OCI-LY7 (cell line): ENCODE measurements around the gene SUCLG1. TPM values are rescaled to one million over a fixed set of nuclear protein-coding genes. Genes with fewer than 3 reads are reported as not detected.

Experiments used
- BruUV-seq: library from RNA; stranded (reverse); fragments of 400-500 nt; replicated peaks from 2 replicates; lab custom pipeline; 2021; lab: Mats Ljungman, UMichigan
- CTCF ChIA-PET: fragments of 300-600 bp; sonication (Branson Sonifier 250); formaldehyde crosslinking; loops from one replicate; lab custom pipeline; 2022; ENCODE audit warnings: antibody characterized with exemption; ENCODE audit not compliant: unreplicated experiment; lab: Charles Lee
- POLR2A ChIA-PET: fragments of 300-600 bp; sonication (Branson Sonifier 250); formaldehyde crosslinking; loops from one replicate; lab custom pipeline; 2022; ENCODE audit warnings: antibody characterized with exemption; lab: Charles Lee
- DNase-seq: peaks from one replicate; pipeline ENCODE4 v3.0.0-alpha.2; 2015; ENCODE audit warnings: low spot score
- H2AFZ ChIP-seq: fragments of 200-600 bp; sonication (generic), shearing (Covaris generic); 2 replicates; pipeline ENCODE4 v1.6.1; 2014; ENCODE audit warnings: mild to moderate bottlenecking, antibody characterized with exemption, low read length, moderate library complexity
- H3K27ac ChIP-seq: fragments of 200-600 bp; sonication (generic); 2 replicates; pipeline ENCODE4 v1.5.1; 2014; ENCODE audit warnings: mixed run types, low read depth, mild to moderate bottlenecking, moderate library complexity, low read length, inconsistent platforms; ENCODE audit not compliant: poor library complexity, severe bottlenecking
- H3K36me3 ChIP-seq: fragments of 200-600 bp; sonication (generic); 2 replicates; pipeline ENCODE4 v1.6.1; 2014; ENCODE audit warnings: mild to moderate bottlenecking, antibody characterized with exemption, low read length, moderate library complexity, mixed read lengths; ENCODE audit not compliant: insufficient read depth
- H3K4me1 ChIP-seq: fragments of 200-600 bp; sonication (generic); 2 replicates; pipeline ENCODE4 v1.5.1; 2014; ENCODE audit warnings: mild to moderate bottlenecking, low read length; ENCODE audit not compliant: insufficient read depth, poor library complexity, severe bottlenecking
- H3K4me2 ChIP-seq: fragments of 200-600 bp; sonication (generic); 2 replicates; pipeline ENCODE4 v1.6.1; 2014; ENCODE audit warnings: mild to moderate bottlenecking, low read length
- H3K4me3 ChIP-seq: fragments of 200-600 bp; sonication (generic); 2 replicates; pipeline ENCODE4 v1.5.1; 2014; ENCODE audit warnings: mild to moderate bottlenecking, low read depth, low read length; ENCODE audit not compliant: poor library complexity, severe bottlenecking
- H3K79me2 ChIP-seq: fragments of 200-600 bp; sonication (generic); 2 replicates; pipeline ENCODE4 v1.6.1; 2016; ENCODE audit warnings: low read depth, mild to moderate bottlenecking, low read length, moderate library complexity, mixed read lengths; ENCODE audit not compliant: insufficient read depth
- H3K9me2 ChIP-seq: fragments of 200-600 bp; sonication (generic); 2 replicates; pipeline ENCODE4 v1.6.1; 2016; ENCODE audit warnings: mild to moderate bottlenecking, low read length, mixed read lengths; ENCODE audit not compliant: insufficient read depth
- H3K9me3 ChIP-seq: fragments of 200-600 bp; sonication (generic); 2 replicates; pipeline ENCODE4 v1.6.1; 2014; ENCODE audit warnings: mild to moderate bottlenecking, mixed run types, low read length, mixed read lengths
- H4K20me1 ChIP-seq: fragments of 200-600 bp; sonication (generic); 2 replicates; pipeline ENCODE4 v1.6.1; 2014; ENCODE audit warnings: mild to moderate bottlenecking, antibody characterized with exemption, low read length, moderate library complexity, mixed read lengths; ENCODE audit not compliant: insufficient read depth
- EZH2phosphoT487 ChIP-seq: fragments of 200-600 bp; sonication (generic); IDR thresholded peaks from 2 replicates; pipeline ENCODE4 v1.6.1; 2018; ENCODE audit warnings: low read depth, borderline replicate concordance, mild to moderate bottlenecking, mixed run types, antibody characterized with exemption, low read length, moderate library complexity, mixed read lengths
- intact Hi-C: fragments of 100-400 bp; cut with micrococcal nuclease; formaldehyde crosslinking; loops from one replicate; pipeline ENCODE4 v1.10.0; 2022; ENCODE audit not compliant: unreplicated experiment
- total RNA-seq, 2 experiments: library from RNA; depleted of rRNA in 1 of 2; stranded (reverse); fragments of >200 nt in 1 of 2; shearing (Covaris generic) in 1 of 2; gene quantifications; 2 replicates each; pipeline ENCODE4 v1.2.3, GENCODE V29; 2014 to 2022
- TF ChIP-seq, protein P1 (sequence below): fragments of 200-600 bp; sonication (generic); conservative IDR thresholded peaks from 2 replicates; pipeline ENCODE4 v1.5.1; 2014; ENCODE audit warnings: mild to moderate bottlenecking, antibody characterized with exemption, low read length, moderate library complexity, mixed read lengths

The SUCLG1 gene
- total RNA-seq, 2 experiments from 2014 or later: 50.6 to 66.4 TPM

- Histone ChIP-seq H2AFZ (no peak overlapping the region), H3K9me3 (no peaks in the 10 kb centered on the region), H3K36me3 (no peaks in the 10 kb centered on the region), H3K4me3 (no peak overlapping the region), H3K9me2 (no peaks in the 10 kb centered on the region), H3K79me2 (no peaks in the 10 kb centered on the region), H3K4me1 (no peaks in the 10 kb centered on the region), H4K20me1 (no peaks in the 10 kb centered on the region), H3K4me2 (no peak overlapping the region), H3K27ac (no peak overlapping the region)
- DNase-seq: no peak
- POLR2A ChIA-PET: no interaction called here
- CTCF ChIA-PET: no interaction called here
- BruUV-seq: no TSS peak
- intact Hi-C loops: no loop called here
- TF ChIP-seq, protein P1, sequence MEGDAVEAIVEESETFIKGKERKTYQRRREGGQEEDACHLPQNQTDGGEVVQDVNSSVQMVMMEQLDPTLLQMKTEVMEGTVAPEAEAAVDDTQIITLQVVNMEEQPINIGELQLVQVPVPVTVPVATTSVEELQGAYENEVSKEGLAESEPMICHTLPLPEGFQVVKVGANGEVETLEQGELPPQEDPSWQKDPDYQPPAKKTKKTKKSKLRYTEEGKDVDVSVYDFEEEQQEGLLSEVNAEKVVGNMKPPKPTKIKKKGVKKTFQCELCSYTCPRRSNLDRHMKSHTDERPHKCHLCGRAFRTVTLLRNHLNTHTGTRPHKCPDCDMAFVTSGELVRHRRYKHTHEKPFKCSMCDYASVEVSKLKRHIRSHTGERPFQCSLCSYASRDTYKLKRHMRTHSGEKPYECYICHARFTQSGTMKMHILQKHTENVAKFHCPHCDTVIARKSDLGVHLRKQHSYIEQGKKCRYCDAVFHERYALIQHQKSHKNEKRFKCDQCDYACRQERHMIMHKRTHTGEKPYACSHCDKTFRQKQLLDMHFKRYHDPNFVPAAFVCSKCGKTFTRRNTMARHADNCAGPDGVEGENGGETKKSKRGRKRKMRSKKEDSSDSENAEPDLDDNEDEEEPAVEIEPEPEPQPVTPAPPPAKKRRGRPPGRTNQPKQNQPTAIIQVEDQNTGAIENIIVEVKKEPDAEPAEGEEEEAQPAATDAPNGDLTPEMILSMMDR: no peak
- TF ChIP-seq EZH2phosphoT487: no peak
These were observed 63.3 kb downstream of the SUCLG1 start for GRCh38 chr2:84395820-84396219.

GRCh38 chr2:84394628-84395027 is 64.5 kb downstream of the SUCLG1 start:
- Histone ChIP-seq H3K4me3 (no peak overlapping the region), H3K9me3 (no peaks in the 10 kb centered on the region), H3K4me1 (no peaks in the 10 kb centered on the region), H3K27ac (no peak overlapping the region), H3K4me2 (no peak overlapping the region), H4K20me1 (no peaks in the 10 kb centered on the region), H3K36me3 (no peaks in the 10 kb centered on the region), H3K79me2 (no peaks in the 10 kb centered on the region), H3K9me2 (no peaks in the 10 kb centered on the region), H2AFZ (no peak overlapping the region; the same call in 1 of the 2 replicates)
- ChIA-PET CTCF (no interaction called here), POLR2A (interaction anchor here (0.6 to 0.9 kb wide), 2 partner anchors 10 to 88 kb away, joined by 3 to 4 read pairs; no protein-coding TSS in a partner anchor)
- intact Hi-C loops: no loop called here
- DNase-seq: no peak
- BruUV-seq: no TSS peak
- no peak for TF ChIP-seq EZH2phosphoT487
- TF ChIP-seq, protein P1: no peak

DNA sequence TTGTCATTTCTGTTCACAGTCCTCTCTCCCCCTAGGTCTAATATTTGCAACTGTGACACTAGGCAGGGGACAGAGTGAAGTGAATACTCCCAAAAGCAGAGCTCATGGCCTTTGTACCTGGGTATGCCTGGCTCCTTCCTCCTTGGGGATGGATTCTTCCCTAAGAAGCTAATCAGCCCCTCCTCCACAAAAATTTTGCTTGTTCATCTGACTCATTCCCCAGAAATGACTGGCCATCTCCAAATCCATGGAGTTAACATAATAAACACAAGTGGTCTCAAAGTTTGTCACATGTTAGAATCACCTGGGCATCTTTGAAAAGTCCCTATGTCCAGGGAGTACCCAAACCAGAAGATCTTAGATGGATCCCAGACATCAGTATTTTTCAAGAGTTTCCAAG is 65.3 kb downstream of the SUCLG1 start:
- H3K4me2 ChIP-seq: no peak overlapping the region
- H3K4me3 ChIP-seq: no peak overlapping the region
- BruUV-seq: no TSS peak
- H3K4me1 ChIP-seq: no peaks in the 10 kb centered on the region
- no peak for DNase-seq
- H3K27ac ChIP-seq: no peak overlapping the region
- no peak overlapping the region for H2AFZ ChIP-seq
- ChIA-PET POLR2A (interaction anchor here (0.9 kb wide), 1 partner anchor 9 kb away, joined by 3 read pairs; no protein-coding TSS in a partner anchor), CTCF (no interaction called here)
- no peaks in the 10 kb centered on the region for H3K36me3 ChIP-seq
- intact Hi-C loops: no loop called here
- no peaks in the 10 kb centered on the region for H4K20me1 ChIP-seq
- no peak for TF ChIP-seq EZH2phosphoT487
- TF ChIP-seq, protein P1: no peak
- no peaks in the 10 kb centered on the region for H3K9me2 ChIP-seq
- no peaks in the 10 kb centered on the region for H3K79me2 ChIP-seq
- no peaks in the 10 kb centered on the region for H3K9me3 ChIP-seq
